H1 (cell line): ENCODE data around the gene ZMIZ1. TPM values are rescaled to one million over a fixed set of nuclear protein-coding genes. Genes with fewer than 3 reads are reported as not detected.

ENCODE experiments used
- CTCF ChIA-PET: fragments of 300-600 bp; sonication (Branson Sonifier 250); formaldehyde crosslinking; loops from one replicate; lab custom pipeline; 2021; ENCODE audit not compliant: partially characterized antibody; lab: Charles Lee
- POLR2A ChIA-PET: fragments of 300-600 bp; sonication (Branson Sonifier 250); formaldehyde crosslinking; loops from one replicate; lab custom pipeline; 2021; ENCODE audit warnings: inconsistent platforms; ENCODE audit not compliant: partially characterized antibody; lab: Charles Lee
- DNase-seq, 2 experiments: peaks; one replicate each; pipeline versions ENCODE4 v3.0.0 to v3.0.0-alpha.2; 2010 to 2022; ENCODE audit warnings: low spot score in 2 of 2, low read depth in 1 of 2, mixed read lengths in 1 of 2
- FAIRE-seq: peaks from 2 replicates; lab custom pipeline; 2011; peaks lifted over from hg19 to GRCh38; lab: Jason Lieb, UNC
- H2AFZ ChIP-seq: 2 replicates; pipeline ENCODE4 v1.8.1; 2012; ENCODE audit warnings: low read length, inconsistent platforms
- H2AK5ac ChIP-seq: 2 replicates; pipeline ENCODE4 v1.6.1; 2013; ENCODE audit warnings: low read depth, low read length
- H2BK120ac ChIP-seq: replicated peaks from 2 replicates; pipeline ENCODE3; 2013; ENCODE audit warnings: low read depth, low read length, inconsistent platforms
- H2BK12ac ChIP-seq: 2 replicates; pipeline ENCODE4 v1.6.1; 2013; ENCODE audit warnings: low read depth, low read length
- H2BK15ac ChIP-seq: 2 replicates; pipeline ENCODE4 v1.6.1; 2013; ENCODE audit warnings: low read length
- H2BK20ac ChIP-seq: 2 replicates; pipeline ENCODE4 v1.6.1; 2013; ENCODE audit warnings: low read length
- H2BK5ac ChIP-seq: 2 replicates; pipeline ENCODE4 v1.6.1; 2013; ENCODE audit warnings: low read depth, low read length
- H3K14ac ChIP-seq: 2 replicates; pipeline ENCODE4 v1.6.1; 2013; ENCODE audit warnings: inconsistent platforms; ENCODE audit not compliant: insufficient read length
- H3K18ac ChIP-seq: 2 replicates; pipeline ENCODE4 v1.6.1; 2013; ENCODE audit warnings: low read length; ENCODE audit errors: extremely low read depth
- H3K23ac ChIP-seq: 2 replicates; pipeline ENCODE4 v1.6.1; 2013; ENCODE audit warnings: inconsistent platforms; ENCODE audit not compliant: insufficient read length
- H3K23me2 ChIP-seq: 2 replicates; pipeline ENCODE4 v1.6.1; 2013; ENCODE audit warnings: low read depth, low read length
- H3K27ac ChIP-seq: 2 replicates; pipeline ENCODE4 v1.6.1; 2011; ENCODE audit warnings: low read depth, low read length, inconsistent platforms
- H3K27me3 ChIP-seq, 4 experiments: replicated peaks in 1 of 4; 1 replicate in 1 of 4; 2 replicates in 3 of 4; pipeline versions ENCODE4 v1.6.1 to v1.8.1; 2011 to 2013; ENCODE audit warnings: low read length in 3 of 4, mild to moderate bottlenecking in 3 of 4, inconsistent platforms in 2 of 4, mixed read lengths in 2 of 4, moderate library complexity in 1 of 4; ENCODE audit not compliant: control insufficient read depth in 3 of 4, insufficient read depth in 3 of 4; ENCODE audit errors: extremely low read depth in 1 of 4
- H3K36me3 ChIP-seq, 4 experiments: 2 replicates each; pipeline versions ENCODE4 v1.6.1 to v1.8.1; 2011 to 2013; ENCODE audit warnings: mild to moderate bottlenecking in 4 of 4, low read length in 3 of 4, moderate library complexity in 2 of 4, control low read depth in 1 of 4, inconsistent platforms in 1 of 4; ENCODE audit not compliant: insufficient read depth in 4 of 4, control insufficient read depth in 2 of 4
- H3K4ac ChIP-seq: replicated peaks from 2 replicates; pipeline ENCODE3; 2013; ENCODE audit warnings: low read length, low read depth, mixed read lengths, inconsistent platforms; ENCODE audit not compliant: insufficient read length
- H3K4me1 ChIP-seq, 4 experiments: replicated peaks in 1 of 4; 1 replicate in 1 of 4; 2 replicates in 3 of 4; pipeline versions ENCODE4 v1.6.1 to v1.8.1; 2011 to 2013; ENCODE audit warnings: low read length in 3 of 4, inconsistent platforms in 2 of 4, mixed read lengths in 1 of 4; ENCODE audit not compliant: insufficient read depth in 4 of 4, control insufficient read depth in 3 of 4
- H3K4me2 ChIP-seq, 2 experiments: 2 replicates each; pipeline versions ENCODE4 v1.6.1 to v1.8.1; 2011 to 2013; ENCODE audit warnings: low read depth in 2 of 2, low read length in 2 of 2, control low read depth in 1 of 2, inconsistent platforms in 1 of 2, mild to moderate bottlenecking in 1 of 2; ENCODE audit not compliant: insufficient read depth in 1 of 2
- H3K4me3 ChIP-seq, 4 experiments: fragments of 200-600, 300-600 bp in 1 of 4; sonication (generic), shearing (Covaris generic), sonication (Bioruptor Twin) in 1 of 4; 2 replicates each; pipeline versions ENCODE4 v1.5.1 to v1.8.1; 2011 to 2016; ENCODE audit warnings: low read length in 4 of 4, low read depth in 3 of 4, control low read depth in 2 of 4, inconsistent platforms in 2 of 4, mild to moderate bottlenecking in 2 of 4, mixed read lengths in 1 of 4, moderate library complexity in 1 of 4; ENCODE audit not compliant: insufficient read depth in 2 of 4; ENCODE audit errors: extremely low read depth in 1 of 4
- H3K56ac ChIP-seq: replicated peaks from 2 replicates; pipeline ENCODE3; 2013; ENCODE audit warnings: low read depth, mild to moderate bottlenecking, mixed read lengths, low read length, inconsistent platforms; ENCODE audit not compliant: insufficient read length
- H3K79me1 ChIP-seq: 2 replicates; pipeline ENCODE4 v1.6.1; 2013; ENCODE audit warnings: low read depth, low read length, control low read depth
- H3K79me2 ChIP-seq, 2 experiments: 2 replicates each; pipeline versions ENCODE4 v1.6.1 to v1.8.1; 2012 to 2013; ENCODE audit warnings: low read length in 2 of 2, mild to moderate bottlenecking in 2 of 2, inconsistent platforms in 1 of 2; ENCODE audit not compliant: insufficient read depth in 2 of 2, control insufficient read depth in 1 of 2
- H3K9ac ChIP-seq, 4 experiments: replicated peaks in 1 of 4; 1 replicate in 1 of 4; 2 replicates in 3 of 4; pipeline versions ENCODE4 v1.6.1 to v1.8.1; 2011 to 2013; ENCODE audit warnings: low read depth in 3 of 4, low read length in 3 of 4, control low read depth in 2 of 4, mild to moderate bottlenecking in 2 of 4, moderate library complexity in 2 of 4, inconsistent platforms in 1 of 4; ENCODE audit errors: extremely low read depth in 1 of 4
- H3K9me3 ChIP-seq, 2 experiments: 2 replicates each; pipeline versions ENCODE4 v1.6.1 to v1.8.1; 2012 to 2013; ENCODE audit warnings: mild to moderate bottlenecking in 2 of 2, moderate library complexity in 2 of 2, control low read depth in 1 of 2, inconsistent platforms in 1 of 2, low read depth in 1 of 2, low read length in 1 of 2, mixed read lengths in 1 of 2; ENCODE audit not compliant: insufficient read depth in 2 of 2
- H4K20me1 ChIP-seq, 2 experiments: replicated peaks in 1 of 2; 2 replicates each; pipeline versions ENCODE3 to v1.8.1; 2011 to 2013; ENCODE audit warnings: inconsistent platforms in 2 of 2, low read length in 2 of 2, mild to moderate bottlenecking in 1 of 2; ENCODE audit not compliant: insufficient read depth in 2 of 2, control insufficient read depth in 1 of 2
- H4K5ac ChIP-seq: 2 replicates; pipeline ENCODE4 v1.6.1; 2013; ENCODE audit warnings: low read length, low read depth, mixed read lengths, inconsistent platforms; ENCODE audit not compliant: insufficient read length
- H4K8ac ChIP-seq: 2 replicates; pipeline ENCODE4 v1.8.0; 2013; ENCODE audit warnings: mild to moderate bottlenecking, moderate library complexity, low read length, inconsistent platforms; ENCODE audit not compliant: insufficient read depth; ENCODE audit errors: extremely low read depth
- H4K91ac ChIP-seq: replicated peaks from 2 replicates; pipeline ENCODE3; 2013; ENCODE audit warnings: low read length, mixed read lengths, inconsistent platforms; ENCODE audit not compliant: insufficient read length
- ATF3 ChIP-seq: IDR thresholded peaks from 2 replicates; pipeline ENCODE4 v1.6.1; 2011; ENCODE audit warnings: low read depth, mild to moderate bottlenecking, low read length; ENCODE audit not compliant: insufficient read depth
- BCL11A ChIP-seq, 2 experiments: IDR thresholded peaks; one replicate each; pipeline ENCODE4 v1.6.1; 2011; ENCODE audit warnings: low read depth in 2 of 2, low read length in 2 of 2, mild to moderate bottlenecking in 2 of 2
- GABPA ChIP-seq: IDR thresholded peaks from 2 replicates; pipeline ENCODE4 v1.6.1; 2011; ENCODE audit warnings: mild to moderate bottlenecking, low read length, moderate library complexity, borderline replicate concordance; ENCODE audit not compliant: insufficient read depth
- SP2 ChIP-seq: IDR thresholded peaks from 2 replicates; pipeline ENCODE4 v1.6.1; 2012; ENCODE audit warnings: mild to moderate bottlenecking, low read length, inconsistent platforms
- ZNF274 ChIP-seq: IDR thresholded peaks from 2 replicates; pipeline ENCODE4 v1.7.0; 2012; ENCODE audit warnings: low read length, borderline replicate concordance; ENCODE audit errors: extremely low read depth
- WGBS, 2 experiments: shearing (Covaris generic) in 1 of 2; methylation state at CpG; one replicate each; pipeline versions ENCODE4 v1.1.6 to v1.1.7; 2013 to 2015; ENCODE audit warnings: low lambda C conversion rate in 2 of 2, mixed read lengths in 2 of 2, inconsistent platforms in 1 of 2, low coverage in 1 of 2, missing lambda C conversion rate in 1 of 2; ENCODE audit not compliant: insufficient replicate concordance in 2 of 2, insufficient coverage in 1 of 2, insufficient read length in 1 of 2; ENCODE audit errors: extremely low coverage in 1 of 2, missing lambda C conversion rate in 1 of 2; 5-methylcytosine and 5-hydroxymethylcytosine counted together
- polyA plus RNA-seq, 7 experiments: library from polyadenylated mRNA; depleted of rRNA in 3 of 7; stranded (reverse) in 5 of 7; unstranded in 2 of 7; fragments of >200 nt in 5 of 7; fragments of 200-250 nt in 2 of 7; gene quantifications; 1 replicate in 5 of 7; 2 replicates in 1 of 7; 4 replicates in 1 of 7; pipeline versions ENCODE4 v1.2.1 to v1.2.3, GENCODE V29; 2011 to 2013; ENCODE audit warnings: missing spikeins in 2 of 7, mixed read lengths in 2 of 7
- total RNA-seq: library from RNA; stranded (reverse); fragmentation: NEBNext Ultra II Directional; extraction: Animal tissue kit (Norgen Biotek cat#: 25700); gene quantifications from 2 replicates; pipeline ENCODE4 v1.2.1, GENCODE V29; 2021
- TF ChIP-seq, protein P1 (sequence below): IDR thresholded peaks from 2 replicates; pipeline ENCODE4 v1.6.1; 2012; ENCODE audit warnings: low read length, inconsistent platforms
- TF ChIP-seq, protein P2 (sequence below): IDR thresholded peaks from 2 replicates; pipeline ENCODE4 v1.6.1; 2011; ENCODE audit warnings: low read length, improper control_type of control experiment
- TF ChIP-seq, protein P3 (sequence below): IDR thresholded peaks from 2 replicates; pipeline ENCODE4 v1.6.1; 2012; ENCODE audit warnings: inconsistent platforms

ZMIZ1 gene
- total and polyA plus RNA-seq, 2 of the 8 experiments (the other 6 are each of a cell fraction or from before 2014, with no cell fraction given) = 8.1 to 28.0 TPM

GRCh38 chr10:79236433-79236765 is 167.6 kb downstream of the ZMIZ1 start:
- H2BK20ac ChIP-seq = no peak overlapping the region
- DNase-seq = no peak
- no peak overlapping the region for H3K23ac ChIP-seq
- no peak overlapping the region for H3K9ac ChIP-seq
- H3K27ac ChIP-seq = no peak overlapping the region
- no peaks in the 10 kb centered on the region for H3K79me2 ChIP-seq
- no peak overlapping the region; the same call in 1 of the 2 replicates for H3K18ac ChIP-seq
- no peaks in the 10 kb centered on the region for H3K36me3 ChIP-seq
- H2AK5ac ChIP-seq = no peak overlapping the region
- no peak overlapping the region for H3K4ac ChIP-seq
- H3K4me1 ChIP-seq = peaks cover 20 to 39% (median 28%) of the 10 kb centered on the region in 4 experiments
- H4K20me1 ChIP-seq = peaks cover 35 to 56% of the 10 kb centered on the region in 2 experiments
- 0 out of 4 replicates have a peak overlapping the region, but pooled peaks of 1 of the 2 experiments have one; percentile 25 for H3K4me2 ChIP-seq
- H3K23me2 ChIP-seq = no peaks in the 10 kb centered on the region
- H3K79me1 ChIP-seq = no peaks in the 10 kb centered on the region
- H2AFZ ChIP-seq = no peak overlapping the region
- H3K9me3 ChIP-seq = no peaks in the 10 kb centered on the region
- 29% methylated on average over 8 of the region's 9 CpGs; no CpG with 5 or more reads in 1 of the 2 experiments for WGBS, 2 experiments
- H2BK12ac ChIP-seq = no peak overlapping the region
- no peak overlapping the region for H3K14ac ChIP-seq
- ChIA-PET POLR2A (no interaction called here), CTCF (interaction anchor here (0.6 to 1.7 kb wide), 5 partner anchors 16 to 1161 kb away, joined by 3 to 5 read pairs (median 3); no protein-coding TSS in a partner anchor)
- no peak overlapping the region for H2BK5ac ChIP-seq
- H2BK15ac ChIP-seq = no peak overlapping the region
- no peak overlapping the region for H4K5ac ChIP-seq
- no peak overlapping the region for H2BK120ac ChIP-seq
- H3K4me3 ChIP-seq = no peak overlapping the region; a peak in 1 of 8 replicates
- FAIRE-seq = no peak
- no peak overlapping the region for H3K56ac ChIP-seq
- peaks cover 31 to 61% (median 56%) of the 10 kb centered on the region in 4 experiments for H3K27me3 ChIP-seq
- H4K8ac ChIP-seq = no peak overlapping the region
- no peak overlapping the region for H4K91ac ChIP-seq
- TF ChIP-seq, protein P1, sequence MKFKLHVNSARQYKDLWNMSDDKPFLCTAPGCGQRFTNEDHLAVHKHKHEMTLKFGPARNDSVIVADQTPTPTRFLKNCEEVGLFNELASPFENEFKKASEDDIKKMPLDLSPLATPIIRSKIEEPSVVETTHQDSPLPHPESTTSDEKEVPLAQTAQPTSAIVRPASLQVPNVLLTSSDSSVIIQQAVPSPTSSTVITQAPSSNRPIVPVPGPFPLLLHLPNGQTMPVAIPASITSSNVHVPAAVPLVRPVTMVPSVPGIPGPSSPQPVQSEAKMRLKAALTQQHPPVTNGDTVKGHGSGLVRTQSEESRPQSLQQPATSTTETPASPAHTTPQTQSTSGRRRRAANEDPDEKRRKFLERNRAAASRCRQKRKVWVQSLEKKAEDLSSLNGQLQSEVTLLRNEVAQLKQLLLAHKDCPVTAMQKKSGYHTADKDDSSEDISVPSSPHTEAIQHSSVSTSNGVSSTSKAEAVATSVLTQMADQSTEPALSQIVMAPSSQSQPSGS = no peak
- TF ChIP-seq ZNF274 = no peak
- TF ChIP-seq, protein P2, sequence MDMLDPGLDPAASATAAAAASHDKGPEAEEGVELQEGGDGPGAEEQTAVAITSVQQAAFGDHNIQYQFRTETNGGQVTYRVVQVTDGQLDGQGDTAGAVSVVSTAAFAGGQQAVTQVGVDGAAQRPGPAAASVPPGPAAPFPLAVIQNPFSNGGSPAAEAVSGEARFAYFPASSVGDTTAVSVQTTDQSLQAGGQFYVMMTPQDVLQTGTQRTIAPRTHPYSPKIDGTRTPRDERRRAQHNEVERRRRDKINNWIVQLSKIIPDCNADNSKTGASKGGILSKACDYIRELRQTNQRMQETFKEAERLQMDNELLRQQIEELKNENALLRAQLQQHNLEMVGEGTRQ = no peak
- no peak for TF ChIP-seq BCL11A (IDR thresholded peaks at IDR 0.05; ENCODE audit: low read depth in 2 of 2, low read length in 2 of 2)
- TF ChIP-seq ATF3 = no peak
- TF ChIP-seq, protein P3, sequence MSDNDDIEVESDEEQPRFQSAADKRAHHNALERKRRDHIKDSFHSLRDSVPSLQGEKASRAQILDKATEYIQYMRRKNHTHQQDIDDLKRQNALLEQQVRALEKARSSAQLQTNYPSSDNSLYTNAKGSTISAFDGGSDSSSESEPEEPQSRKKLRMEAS = no peak
- no peak for TF ChIP-seq GABPA
- no peak for TF ChIP-seq SP2
